ENCODE data around the gene SEMA7A.

DNA sequence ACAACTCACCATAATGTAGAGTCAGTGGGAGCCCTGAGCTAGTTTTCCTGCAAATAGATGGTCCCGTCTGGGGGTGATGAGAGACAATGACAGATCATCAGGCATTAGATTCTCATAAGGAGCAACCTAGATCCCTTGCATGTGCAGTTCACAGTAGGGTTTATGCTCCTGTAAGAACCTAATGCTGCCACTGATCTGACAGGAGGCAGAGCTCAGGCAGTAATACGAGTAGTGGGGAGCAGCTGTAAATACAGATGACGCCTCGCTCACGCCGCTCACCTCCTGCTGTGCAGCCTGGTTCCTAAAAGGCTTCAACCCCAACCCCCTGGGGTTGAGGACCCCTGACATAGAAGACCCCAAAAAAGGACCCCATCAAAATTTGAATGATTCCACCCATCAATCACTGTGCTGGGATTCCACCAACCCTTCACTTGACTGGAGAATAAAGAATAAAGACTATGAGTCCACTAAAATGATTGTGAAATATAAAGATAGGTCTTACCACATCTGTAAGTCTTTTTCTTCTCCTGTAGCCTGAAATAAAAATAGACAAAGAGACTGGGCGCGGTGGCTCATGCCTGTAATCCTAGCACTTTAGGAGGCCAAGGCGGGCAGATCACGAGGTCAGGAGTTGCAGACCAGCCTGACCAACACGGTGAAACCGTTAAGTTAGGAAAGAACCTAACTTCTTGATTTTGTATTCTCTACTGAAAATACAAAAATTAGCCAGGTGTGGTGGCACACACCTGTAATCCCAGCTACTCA is 37.1 kb upstream of the SEMA7A start:
- TF ChIP-seq, protein P1, sequence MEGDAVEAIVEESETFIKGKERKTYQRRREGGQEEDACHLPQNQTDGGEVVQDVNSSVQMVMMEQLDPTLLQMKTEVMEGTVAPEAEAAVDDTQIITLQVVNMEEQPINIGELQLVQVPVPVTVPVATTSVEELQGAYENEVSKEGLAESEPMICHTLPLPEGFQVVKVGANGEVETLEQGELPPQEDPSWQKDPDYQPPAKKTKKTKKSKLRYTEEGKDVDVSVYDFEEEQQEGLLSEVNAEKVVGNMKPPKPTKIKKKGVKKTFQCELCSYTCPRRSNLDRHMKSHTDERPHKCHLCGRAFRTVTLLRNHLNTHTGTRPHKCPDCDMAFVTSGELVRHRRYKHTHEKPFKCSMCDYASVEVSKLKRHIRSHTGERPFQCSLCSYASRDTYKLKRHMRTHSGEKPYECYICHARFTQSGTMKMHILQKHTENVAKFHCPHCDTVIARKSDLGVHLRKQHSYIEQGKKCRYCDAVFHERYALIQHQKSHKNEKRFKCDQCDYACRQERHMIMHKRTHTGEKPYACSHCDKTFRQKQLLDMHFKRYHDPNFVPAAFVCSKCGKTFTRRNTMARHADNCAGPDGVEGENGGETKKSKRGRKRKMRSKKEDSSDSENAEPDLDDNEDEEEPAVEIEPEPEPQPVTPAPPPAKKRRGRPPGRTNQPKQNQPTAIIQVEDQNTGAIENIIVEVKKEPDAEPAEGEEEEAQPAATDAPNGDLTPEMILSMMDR (IDR thresholded peaks at IDR 0.05) = no peak
- TF ChIP-seq POLR2A (IDR thresholded peaks at IDR 0.05) = no peak
